K562 (cell line): ENCODE data around the gene ANKRD33. TPM values are rescaled to one million over a fixed set of nuclear protein-coding genes. Genes with fewer than 3 reads are reported as not detected.

Experiments
- ATAC-seq: fragments of 200-7000 bp; cut with Tn5 transposase; 3 replicates; pipeline ENCODE4 v1.9.1; 2020; ENCODE audit warnings: moderate library complexity
- BruUV-seq: library from RNA; stranded (reverse); fragments of 400-500 nt; replicated peaks from 2 replicates; lab custom pipeline; 2021; lab: Mats Ljungman, UMichigan
- CTCF ChIA-PET: fragments of 300-600 bp; formaldehyde crosslinking; extraction: SDS; loops from one replicate; lab custom pipeline; 2021; ENCODE audit warnings: low intra/inter-chr PET ratio; lab: Yijun Ruan, JAX
- POLR2A ChIA-PET: fragments of 300-600, 350-650 bp; sonication (Branson Sonifier 250); formaldehyde crosslinking; extraction: SDS; loops from one replicate; lab custom pipeline; 2021; ENCODE audit warnings: antibody characterized with exemption, inconsistent platforms; lab: Yijun Ruan, JAX
- DNase-seq, 4 experiments: peaks; one replicate each; pipeline versions ENCODE4 v3.0.0 to v3.0.0-alpha.2; 2011 to 2018; ENCODE audit warnings: low spot score in 3 of 4, mixed read lengths in 3 of 4; ENCODE audit errors: extremely low read depth in 1 of 4
- FAIRE-seq: peaks from 2 replicates; lab custom pipeline; 2011; peaks lifted over from hg19 to GRCh38; lab: Jason Lieb, UNC
- H2AFZ ChIP-seq: 2 replicates; pipeline ENCODE4 v1.6.0; 2011; ENCODE audit warnings: low read depth, low read length, control low read depth, inconsistent platforms
- H3K27ac ChIP-seq: fragments of 200-600 bp; 3 replicates; pipeline ENCODE4 v1.8.0; 2011; ENCODE audit warnings: low read depth, mild to moderate bottlenecking, control low read depth, inconsistent platforms, low read length, moderate library complexity, mixed read lengths; ENCODE audit errors: extremely low read depth
- H3K27me3 ChIP-seq, 2 experiments: fragments of 300-600 bp in 1 of 2; 2 replicates in 1 of 2; 3 replicates in 1 of 2; pipeline versions ENCODE4 v1.6.0 to v1.8.0; 2011; ENCODE audit warnings: inconsistent platforms in 2 of 2, low read length in 2 of 2, mild to moderate bottlenecking in 1 of 2, mixed read lengths in 1 of 2, moderate library complexity in 1 of 2; ENCODE audit not compliant: control insufficient read depth in 2 of 2, insufficient read depth in 2 of 2
- H3K36me3 ChIP-seq: fragments of 300-600 bp; 3 replicates; pipeline ENCODE4 v1.8.0; 2011; ENCODE audit warnings: mild to moderate bottlenecking, low read length, inconsistent platforms; ENCODE audit not compliant: control insufficient read depth, insufficient read depth
- H3K4me1 ChIP-seq, 2 experiments: fragments of 200-600 bp in 1 of 2; replicated peaks in 1 of 2; 2 replicates in 1 of 2; 3 replicates in 1 of 2; pipeline versions ENCODE4 v1.5.1 to v1.8.0; 2011; ENCODE audit warnings: inconsistent platforms in 2 of 2, low read length in 2 of 2, mild to moderate bottlenecking in 1 of 2, mixed read lengths in 1 of 2, moderate library complexity in 1 of 2; ENCODE audit not compliant: control insufficient read depth in 2 of 2, insufficient read depth in 2 of 2
- H3K4me2 ChIP-seq: 2 replicates; pipeline ENCODE4 v1.6.1; 2011; ENCODE audit warnings: low read length, control low read depth, inconsistent platforms, mixed read lengths; ENCODE audit not compliant: insufficient read depth
- H3K4me3 ChIP-seq: fragments of 200-600 bp; sonication (generic), shearing (Covaris generic); 2 replicates; pipeline ENCODE4 v1.5.1; 2016; ENCODE audit warnings: control low read depth, inconsistent platforms
- H3K79me2 ChIP-seq: fragments of 200-600 bp; 3 replicates; pipeline ENCODE4 v1.8.0; 2011; ENCODE audit warnings: low read length, inconsistent platforms; ENCODE audit not compliant: control insufficient read depth, insufficient read depth
- H3K9ac ChIP-seq, 2 experiments: 2 replicates each; pipeline versions ENCODE4 v1.6.0 to v1.6.1; 2011; ENCODE audit warnings: low read depth in 2 of 2, low read length in 2 of 2, control low read depth in 1 of 2, inconsistent platforms in 1 of 2, mild to moderate bottlenecking in 1 of 2, mixed read lengths in 1 of 2; ENCODE audit not compliant: insufficient read depth in 1 of 2
- H3K9me1 ChIP-seq: one replicate; pipeline ENCODE4 v1.6.0; 2011; ENCODE audit warnings: inconsistent platforms, mild to moderate bottlenecking, low read length, moderate library complexity; ENCODE audit not compliant: control insufficient read depth, insufficient read depth
- H3K9me3 ChIP-seq: replicated peaks from 2 replicates; pipeline ENCODE4 v1.5.1; 2011; ENCODE audit warnings: low read depth, low read length, inconsistent platforms; ENCODE audit not compliant: control insufficient read depth, insufficient read depth
- H4K20me1 ChIP-seq: replicated peaks from 2 replicates; pipeline ENCODE4 v1.6.1; 2011; ENCODE audit warnings: low read length, inconsistent platforms, mixed read lengths; ENCODE audit not compliant: control insufficient read depth, insufficient read depth
- CBFB ChIP-seq: sonication (generic); formaldehyde crosslinking; IDR thresholded peaks from 2 replicates; pipeline ENCODE4 v1.4.0; 2020; ENCODE audit warnings: mild to moderate bottlenecking, missing genetic modification reagents
- FOXM1 ChIP-seq, 2 experiments: fragments of 450-650 bp in 1 of 2; sonication (generic) in 1 of 2; formaldehyde crosslinking in 1 of 2; IDR thresholded peaks; 2 replicates each; pipeline versions ENCODE4 v1.6.1 to v1.9.0; 2017 to 2022; ENCODE audit warnings: low read depth in 2 of 2, mild to moderate bottlenecking in 2 of 2, missing genetic modification reagents in 1 of 2, moderate library complexity in 1 of 2
- HDAC2 ChIP-seq: fragments of 450-650 bp; IDR thresholded peaks from 2 replicates; pipeline ENCODE4 v1.6.1; 2016; ENCODE audit warnings: mild to moderate bottlenecking
- JUN ChIP-seq, 2 experiments: sonication (generic) in 1 of 2; formaldehyde crosslinking in 1 of 2; IDR thresholded peaks; 2 replicates each; pipeline versions ENCODE4 v1.6.1 to v1.8.0; 2012 to 2022; ENCODE audit warnings: borderline replicate concordance in 2 of 2, mild to moderate bottlenecking in 2 of 2, improper control_type of control experiment in 1 of 2, low read depth in 1 of 2, low read length in 1 of 2, missing genetic modification reagents in 1 of 2
- KAT2B ChIP-seq: IDR thresholded peaks from one replicate; pipeline ENCODE4 v1.6.1; 2012; ENCODE audit warnings: low read depth, mild to moderate bottlenecking, control low read depth, inconsistent platforms, low read length, moderate library complexity
- SP2 ChIP-seq: IDR thresholded peaks from 2 replicates; pipeline ENCODE4 v1.6.1; 2011; ENCODE audit warnings: mild to moderate bottlenecking, low read depth, low read length, moderate library complexity; ENCODE audit not compliant: poor library complexity, severe bottlenecking; ENCODE audit errors: extremely low read depth
- SRSF1 ChIP-seq: fragments of 200-400 bp; formaldehyde crosslinking; IDR thresholded peaks from 2 replicates; pipeline ENCODE4 v1.6.1; 2017; ENCODE audit warnings: mild to moderate bottlenecking, low read depth, low read length, moderate library complexity
- ZNF24 ChIP-seq: fragments of 450-650 bp; IDR thresholded peaks from 2 replicates; pipeline ENCODE4 v1.6.1; 2016
- WGBS: fragments of 100-300 bp; shearing (Covaris generic); methylation state at CpG from one replicate; pipeline ENCODE4 v1.1.6; 2016; ENCODE audit warnings: low coverage, mixed read lengths; ENCODE audit not compliant: insufficient coverage; ENCODE audit errors: missing lambda C conversion rate; 5-methylcytosine and 5-hydroxymethylcytosine counted together
- in situ Hi-C: fragments of 300-500 bp; cut with MboI; formaldehyde crosslinking; loops from 4 replicates; pipeline ENCODE4 v1.15.0; 2018; ENCODE audit warnings: inconsistent platforms, mixed read lengths
- intact Hi-C: fragments of 100-400 bp; cut with micrococcal nuclease; formaldehyde crosslinking; loops from 2 replicates; pipeline ENCODE4 v1.14.2; 2022
- polyA plus RNA-seq, 8 experiments: library from polyadenylated mRNA; depleted of rRNA in 4 of 8; stranded (reverse) in 5 of 8; unstranded in 3 of 8; fragments of >200 nt; fragmentation: Nextera tagmentation in 2 of 8; fragmentation: Illumina TruSeq in 1 of 8; extraction: Ambion mirVana in 2 of 8; extraction: Trizol in 1 of 8; gene quantifications; 2 replicates each; pipeline versions ENCODE4 v1.2.1 to v1.2.3, GENCODE V29; 2011 to 2014; ENCODE audit warnings: inconsistent platforms in 1 of 8, missing spikeins in 1 of 8
- total RNA-seq, 7 experiments: library from RNA; depleted of rRNA in 6 of 7; stranded (reverse); fragments of >200 nt in 6 of 7; fragmentation: Illumina TruSeq in 2 of 7; extraction: Trizol in 2 of 7; gene quantifications; 2 replicates each; pipeline versions ENCODE4 v1.2.1 to v1.2.3, GENCODE V29; 2011 to 2021; ENCODE audit warnings: low replicate concordance in 1 of 7
- TF ChIP-seq, protein P1 (sequence below), 2 experiments: fragments of 450-650 bp; conservative IDR thresholded peaks; 2 replicates each; pipeline ENCODE4 v1.6.1; 2017; ENCODE audit warnings: mild to moderate bottlenecking in 2 of 2, moderate library complexity in 2 of 2
- TF ChIP-seq, protein P2 (sequence below): fragments of 250-450 bp; sonication (Bioruptor Pico); IDR thresholded peaks from 2 replicates; pipeline ENCODE4 v1.5.0; 2022; ENCODE audit warnings: mild to moderate bottlenecking

Gene ANKRD33
- total and polyA plus RNA-seq, 9 of the 15 experiments (the other 6 are each of a cell fraction or from before 2014, with no cell fraction given) = 0.04 to 0.11 (median 0.07) TPM; not detected in 4

DNA sequence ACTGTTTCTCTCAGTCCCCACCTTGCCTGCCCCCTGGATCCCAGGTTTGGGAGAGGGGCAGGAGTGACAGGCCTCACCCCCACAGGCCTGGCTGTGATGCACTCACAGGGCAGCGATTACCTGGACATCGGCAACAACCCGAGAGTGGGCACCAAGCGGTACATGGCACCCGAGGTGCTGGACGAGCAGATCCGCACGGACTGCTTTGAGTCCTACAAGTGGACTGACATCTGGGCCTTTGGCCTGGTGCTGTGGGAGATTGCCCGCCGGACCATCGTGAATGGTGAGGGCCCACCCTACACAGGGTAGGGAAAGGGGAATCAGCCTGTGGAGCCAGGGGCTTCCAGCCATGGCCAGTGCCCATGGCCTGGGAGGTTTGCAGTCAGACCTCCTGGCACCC lies 28.0 kb downstream of the ANKRD33 start:
- CTCF ChIA-PET = interaction anchor here (0.6 kb wide), 1 partner anchor 116 kb away, joined by 3 read pairs; no protein-coding TSS in a partner anchor
- peaks cover 10% of the 10 kb centered on the region for H4K20me1 ChIP-seq
- intact Hi-C loops = no loop called here
- H3K9me3 ChIP-seq = no peaks in the 10 kb centered on the region
- no peak overlapping the region for H3K4me3 ChIP-seq
- peak overlapping the region in 1 of 2 experiments; percentile 0; a peak in 1 of 4 replicates for H3K9ac ChIP-seq
- POLR2A ChIA-PET = interaction anchor here (0.7 to 1.3 kb wide), 3 partner anchors 10 to 1259 kb away, joined by 3 read pairs; no protein-coding TSS in a partner anchor
- H3K27ac ChIP-seq = no peak overlapping the region
- no peak for DNase-seq
- ATAC-seq = no peak
- no peak for FAIRE-seq
- peak overlapping the region; percentile 57; the same call in 1 of the 2 replicates for H3K4me2 ChIP-seq
- WGBS = 67% methylated on average over 7 of the region's 11 CpGs
- TF ChIP-seq CBFB (CRISPR knock-in tag) = 0 out of 2 replicates have a peak, but pooled peaks have one; percentile 59
- no peak for TF ChIP-seq JUN (IDR thresholded peaks at IDR 0.05; ENCODE audit: borderline replicate concordance, low read depth, low read length)
- TF ChIP-seq JUN (CRISPR knock-in tag; IDR thresholded peaks at IDR 0.05; ENCODE audit: borderline replicate concordance) = no peak
- peaks cover 36 to 50% of the 10 kb centered on the region in 2 experiments for H3K4me1 ChIP-seq
- H3K79me2 ChIP-seq = no peaks in the 10 kb centered on the region
- BruUV-seq = no TSS peak
- no peak overlapping the region for H2AFZ ChIP-seq
- H3K36me3 ChIP-seq = no peaks in the 10 kb centered on the region
- H3K27me3 ChIP-seq = no peaks in the 10 kb centered on the region; a peak in 1 of 5 replicates
- in situ Hi-C loops = no loop called here
- H3K9me1 ChIP-seq = no peaks in the 10 kb centered on the region

DNA sequence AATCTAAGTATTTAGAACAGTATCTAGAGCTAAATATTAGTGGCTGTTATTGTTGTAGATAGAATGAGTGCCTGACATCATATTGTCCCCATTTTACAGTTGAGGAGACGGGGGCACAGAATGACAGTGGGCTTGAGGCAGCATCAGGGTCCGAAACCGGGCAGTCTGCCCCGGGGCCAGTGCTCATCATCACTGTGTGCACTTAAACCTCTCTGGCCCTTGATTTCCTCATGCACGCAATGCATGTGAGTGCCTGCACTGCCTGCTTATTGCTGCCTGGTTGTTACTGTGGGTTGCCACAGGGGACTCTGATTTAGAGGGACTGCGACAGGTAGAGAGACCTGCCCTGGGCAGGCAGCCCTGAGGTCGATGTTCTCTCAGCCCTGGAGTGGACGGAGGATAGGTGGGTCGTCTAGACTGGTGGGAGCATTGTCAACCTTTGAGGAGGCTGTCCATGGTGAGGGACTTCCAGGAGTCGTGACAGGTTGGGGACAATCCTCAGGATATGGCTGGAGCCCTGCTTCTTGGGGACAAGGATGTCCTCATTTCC lies 29.2 kb downstream of the ANKRD33 start:
- no peaks in the 10 kb centered on the region for H3K9me3 ChIP-seq
- CTCF ChIA-PET = no interaction called here
- DNase-seq = no peak
- H3K9ac ChIP-seq = no peak overlapping the region
- no peak overlapping the region; the same call in 1 of the 2 replicates for H3K4me2 ChIP-seq
- in situ Hi-C loops = no loop called here
- H3K9me1 ChIP-seq = no peaks in the 10 kb centered on the region
- H3K4me1 ChIP-seq = peaks cover 28 to 48% of the 10 kb centered on the region in 2 experiments
- POLR2A ChIA-PET = interaction anchor here (1.0 to 2.1 kb wide), 2 partner anchors 12 to 16 kb away, joined by 3 to 9 read pairs; no protein-coding TSS in a partner anchor
- ATAC-seq = no peak
- no peak overlapping the region for H3K4me3 ChIP-seq
- H3K27ac ChIP-seq = no peak overlapping the region
- no TSS peak for BruUV-seq
- H3K27me3 ChIP-seq = no peaks in the 10 kb centered on the region; a peak in 1 of 5 replicates
- WGBS = 51% methylated on average over 10 of the region's 10 CpGs
- intact Hi-C loops = no loop called here
- H3K79me2 ChIP-seq = no peaks in the 10 kb centered on the region
- H2AFZ ChIP-seq = no peak overlapping the region
- FAIRE-seq = no peak
- no peaks in the 10 kb centered on the region for H3K36me3 ChIP-seq
- H4K20me1 ChIP-seq = peaks cover 10% of the 10 kb centered on the region
- TF ChIP-seq KAT2B (no peak), HDAC2 (no peak), SRSF1 (no peak), ZNF24 (no peak), FOXM1 (IDR thresholded peaks at IDR 0.05; ENCODE audit: low read depth) (no peak), FOXM1 (CRISPR knock-in tag; IDR thresholded peaks at IDR 0.05; ENCODE audit: low read depth) (no peak), SP2 (no peak)
- TF ChIP-seq, protein P1, sequence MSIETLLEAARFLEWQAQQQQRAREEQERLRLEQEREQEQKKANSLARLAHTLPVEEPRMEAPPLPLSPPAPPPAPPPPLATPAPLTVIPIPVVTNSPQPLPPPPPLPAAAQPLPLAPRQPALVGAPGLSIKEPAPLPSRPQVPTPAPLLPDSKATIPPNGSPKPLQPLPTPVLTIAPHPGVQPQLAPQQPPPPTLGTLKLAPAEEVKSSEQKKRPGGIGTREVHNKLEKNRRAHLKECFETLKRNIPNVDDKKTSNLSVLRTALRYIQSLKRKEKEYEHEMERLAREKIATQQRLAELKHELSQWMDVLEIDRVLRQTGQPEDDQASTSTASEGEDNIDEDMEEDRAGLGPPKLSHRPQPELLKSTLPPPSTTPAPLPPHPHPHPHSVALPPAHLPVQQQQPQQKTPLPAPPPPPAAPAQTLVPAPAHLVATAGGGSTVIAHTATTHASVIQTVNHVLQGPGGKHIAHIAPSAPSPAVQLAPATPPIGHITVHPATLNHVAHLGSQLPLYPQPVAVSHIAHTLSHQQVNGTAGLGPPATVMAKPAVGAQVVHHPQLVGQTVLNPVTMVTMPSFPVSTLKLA (conservative IDR thresholded peaks at IDR 0.05) = no peak
- TF ChIP-seq, protein P2, sequence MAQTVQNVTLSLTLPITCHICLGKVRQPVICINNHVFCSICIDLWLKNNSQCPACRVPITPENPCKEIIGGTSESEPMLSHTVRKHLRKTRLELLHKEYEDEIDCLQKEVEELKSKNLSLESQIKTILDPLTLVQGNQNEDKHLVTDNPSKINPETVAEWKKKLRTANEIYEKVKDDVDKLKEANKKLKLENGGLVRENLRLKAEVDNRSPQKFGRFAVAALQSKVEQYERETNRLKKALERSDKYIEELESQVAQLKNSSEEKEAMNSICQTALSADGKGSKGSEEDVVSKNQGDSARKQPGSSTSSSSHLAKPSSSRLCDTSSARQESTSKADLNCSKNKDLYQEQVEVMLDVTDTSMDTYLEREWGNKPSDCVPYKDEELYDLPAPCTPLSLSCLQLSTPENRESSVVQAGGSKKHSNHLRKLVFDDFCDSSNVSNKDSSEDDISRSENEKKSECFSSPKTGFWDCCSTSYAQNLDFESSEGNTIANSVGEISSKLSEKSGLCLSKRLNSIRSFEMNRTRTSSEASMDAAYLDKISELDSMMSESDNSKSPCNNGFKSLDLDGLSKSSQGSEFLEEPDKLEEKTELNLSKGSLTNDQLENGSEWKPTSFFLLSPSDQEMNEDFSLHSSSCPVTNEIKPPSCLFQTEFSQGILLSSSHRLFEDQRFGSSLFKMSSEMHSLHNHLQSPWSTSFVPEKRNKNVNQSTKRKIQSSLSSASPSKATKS (CRISPR knock-in tag) = no peak
